ENCODE results near the gene CCDC34.

Gene CCDC34

DNA sequence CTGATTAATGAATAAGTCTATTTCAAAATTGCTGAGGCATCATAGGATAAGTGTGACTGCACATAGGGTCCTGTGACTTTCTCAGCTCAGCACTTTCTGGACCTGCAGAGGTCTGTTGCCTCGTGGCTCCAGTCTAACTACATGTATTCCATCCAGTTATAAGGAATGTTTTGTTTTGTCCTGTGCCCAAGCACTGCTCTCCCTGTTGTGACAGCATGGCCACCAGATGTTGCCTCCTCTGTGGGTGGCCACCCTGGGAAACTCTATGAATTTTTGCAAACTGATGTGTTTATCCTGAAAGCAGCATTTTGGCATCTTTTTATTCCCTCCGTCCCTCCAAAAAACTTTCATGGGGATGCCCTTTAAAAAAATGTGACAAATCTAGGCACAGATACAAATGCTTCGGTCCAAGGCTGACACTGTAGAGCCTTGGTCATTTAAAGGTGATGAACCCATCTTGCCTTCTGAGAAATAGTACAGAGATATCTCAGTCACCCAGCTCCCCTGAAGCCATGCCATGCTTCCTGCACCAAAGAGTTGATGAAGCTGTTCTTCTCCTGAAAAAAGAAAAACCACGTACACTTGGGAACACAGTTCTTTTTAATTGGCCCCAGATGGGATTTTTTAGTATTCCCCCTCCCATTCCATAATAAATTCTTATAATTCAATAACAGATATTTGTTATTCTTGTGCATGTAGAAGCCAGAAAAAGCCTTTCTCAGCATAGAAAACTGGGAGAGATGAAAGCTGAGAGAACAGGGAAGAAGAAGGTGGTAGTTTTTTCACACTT lies 72.6 kb downstream of the CCDC34 start:
- Histone ChIP-seq H3K9ac (ENCODE audit: low read depth, low read length) (no peak overlapping the region), H3K27me3 (ENCODE audit: insufficient read depth, low read length, poor library complexity) (no peaks in the 10 kb centered on the region), H3K79me2 (ENCODE audit: insufficient read depth, low read length) (no peaks in the 10 kb centered on the region), H3K4me3 (ENCODE audit: low read depth in 1 of 2, low read length in 2 of 2) (no peak overlapping the region), H2AFZ (ENCODE audit: low read depth, low read length) (no peak overlapping the region), H3K4me2 (ENCODE audit: insufficient read depth, low read length) (no peak overlapping the region), H3K36me3 (ENCODE audit: insufficient read depth, low read length) (no peaks in the 10 kb centered on the region), H4K20me1 (ENCODE audit: insufficient read depth, low read length) (no peaks in the 10 kb centered on the region), H3K4me1 (ENCODE audit: insufficient read depth, low read length) (no peaks in the 10 kb centered on the region), H3K9me3 (ENCODE audit: insufficient read depth, low read length, severe bottlenecking) (peaks cover 13% of the 10 kb centered on the region), H3K27ac (ENCODE audit: low read length) (no peak overlapping the region)
- DNase-seq (no peak), ATAC-seq (ENCODE audit: insufficient read depth, low read depth) (no peak)
- no peak for TF ChIP-seq EZH2 (IDR thresholded peaks at IDR 0.05; ENCODE audit: borderline replicate concordance, low read depth, low read length, severe bottlenecking)

All from DND-41 (cell line).